ENCODE results near the gene MROH8. TPM values are rescaled to one million over a fixed set of nuclear protein-coding genes. Genes with fewer than 3 reads are reported as not detected.

The MROH8 gene
- total RNA-seq, 1 experiment from 2014 or later: 1.8 TPM

- POLR2A ChIA-PET: interaction anchor here (0.5 to 1.4 kb wide), 3 partner anchors 11 to 233 kb away, joined by 3 to 6 read pairs (median 3); partner anchors contain the start of genes MROH8 and RPN2
- BruUV-seq (replicated peaks): no TSS peak
- in situ Hi-C loops (cut with HindIII; ENCODE audit: low pct_unique_long_range_greater_than_20kb, low sequenced_read_pairs): no loop called here
- Histone ChIP-seq H3K4me3 (ENCODE audit: low read depth in 2 of 2, low read length in 2 of 2) (no peak overlapping the region), H3K36me3 (ENCODE audit: control insufficient read depth, insufficient read depth, low read length) (peaks cover 18% of the 10 kb centered on the region), H3K9me3 (ENCODE audit: control insufficient read depth, insufficient read depth, low read depth, low read length) (no peaks in the 10 kb centered on the region), H3K4me1 (ENCODE audit: control insufficient read depth, insufficient read depth, low read length) (no peaks in the 10 kb centered on the region; the same call in 1 of the 2 replicates), H3K27me3 (ENCODE audit: control insufficient read depth, insufficient read depth, low read length) (no peaks in the 10 kb centered on the region), H3K27ac (ENCODE audit: low read length) (no peak overlapping the region)
- ATAC-seq: no peak
- CTCF ChIA-PET: no interaction called here
- no peak for TF ChIP-seq SIN3A (IDR thresholded peaks at IDR 0.05; ENCODE audit: borderline replicate concordance, insufficient read depth, low read depth, low read length)
- TF ChIP-seq POLR2AphosphoS5 (IDR thresholded peaks at IDR 0.05; ENCODE audit: low read depth, low read length): no peak
- TF ChIP-seq, protein P1, sequence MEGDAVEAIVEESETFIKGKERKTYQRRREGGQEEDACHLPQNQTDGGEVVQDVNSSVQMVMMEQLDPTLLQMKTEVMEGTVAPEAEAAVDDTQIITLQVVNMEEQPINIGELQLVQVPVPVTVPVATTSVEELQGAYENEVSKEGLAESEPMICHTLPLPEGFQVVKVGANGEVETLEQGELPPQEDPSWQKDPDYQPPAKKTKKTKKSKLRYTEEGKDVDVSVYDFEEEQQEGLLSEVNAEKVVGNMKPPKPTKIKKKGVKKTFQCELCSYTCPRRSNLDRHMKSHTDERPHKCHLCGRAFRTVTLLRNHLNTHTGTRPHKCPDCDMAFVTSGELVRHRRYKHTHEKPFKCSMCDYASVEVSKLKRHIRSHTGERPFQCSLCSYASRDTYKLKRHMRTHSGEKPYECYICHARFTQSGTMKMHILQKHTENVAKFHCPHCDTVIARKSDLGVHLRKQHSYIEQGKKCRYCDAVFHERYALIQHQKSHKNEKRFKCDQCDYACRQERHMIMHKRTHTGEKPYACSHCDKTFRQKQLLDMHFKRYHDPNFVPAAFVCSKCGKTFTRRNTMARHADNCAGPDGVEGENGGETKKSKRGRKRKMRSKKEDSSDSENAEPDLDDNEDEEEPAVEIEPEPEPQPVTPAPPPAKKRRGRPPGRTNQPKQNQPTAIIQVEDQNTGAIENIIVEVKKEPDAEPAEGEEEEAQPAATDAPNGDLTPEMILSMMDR (IDR thresholded peaks at IDR 0.05): no peak
- TF ChIP-seq TCF7L2 (IDR thresholded peaks at IDR 0.05; ENCODE audit: low read depth, low read length): no peak
- no peak for TF ChIP-seq REST (IDR thresholded peaks at IDR 0.05; ENCODE audit: insufficient read depth in 1 of 2, low read depth in 2 of 2, low read length in 1 of 2)
- no peak for DNase-seq (ENCODE audit: low read depth, low spot score)
- intact Hi-C loops (cut with micrococcal nuclease; ENCODE audit: unreplicated experiment): no loop called here
Measured at GRCh38 chr20:37189416-37190016, 10.2 kb upstream of the MROH8 start.

DNA sequence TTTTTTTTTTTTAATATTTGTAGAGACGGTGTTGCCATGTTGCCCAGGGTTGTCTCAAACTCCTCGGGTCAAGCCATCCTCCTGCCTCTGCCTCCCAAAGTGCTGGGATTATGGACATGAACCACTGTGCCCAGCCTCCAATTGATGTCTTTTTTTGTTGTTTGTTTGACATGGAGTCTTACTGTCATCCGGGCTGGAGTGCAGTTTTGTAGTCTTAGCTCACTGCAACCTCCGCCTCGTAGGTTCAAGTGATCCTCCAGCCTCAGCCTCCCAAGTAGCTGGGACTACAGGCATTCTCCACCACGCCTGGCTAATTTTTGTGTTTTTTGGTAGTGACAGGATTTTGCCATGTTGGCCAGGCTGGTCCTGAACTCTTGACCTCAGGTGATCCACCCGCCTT, 9.4 kb upstream of the MROH8 start:
- intact Hi-C loops (cut with micrococcal nuclease; ENCODE audit: unreplicated experiment): no loop called here
- no peak for TF ChIP-seq REST (IDR thresholded peaks at IDR 0.05; ENCODE audit: insufficient read depth in 1 of 2, low read depth in 2 of 2, low read length in 1 of 2)
- TF ChIP-seq SIN3A (IDR thresholded peaks at IDR 0.05; ENCODE audit: borderline replicate concordance, insufficient read depth, low read depth, low read length): no peak
- no peak for TF ChIP-seq POLR2AphosphoS5 (IDR thresholded peaks at IDR 0.05; ENCODE audit: low read depth, low read length)
- no peak for DNase-seq (ENCODE audit: low read depth, low spot score)
- no peaks in the 10 kb centered on the region for H3K9me3 ChIP-seq (ENCODE audit: control insufficient read depth, insufficient read depth, low read depth, low read length)
- no peaks in the 10 kb centered on the region for H3K27me3 ChIP-seq (ENCODE audit: control insufficient read depth, insufficient read depth, low read length)
- no TSS peak for BruUV-seq (replicated peaks)
- in situ Hi-C loops (cut with HindIII; ENCODE audit: low pct_unique_long_range_greater_than_20kb, low sequenced_read_pairs): no loop called here
- CTCF ChIA-PET: no interaction called here
- no peak for ATAC-seq
- no peaks in the 10 kb centered on the region; the same call in 1 of the 2 replicates for H3K4me1 ChIP-seq (ENCODE audit: control insufficient read depth, insufficient read depth, low read length)
- POLR2A ChIA-PET: interaction anchor here (0.7 kb wide), 1 partner anchor 232 kb away, joined by 3 read pairs; no protein-coding TSS in a partner anchor
- H3K27ac ChIP-seq (ENCODE audit: low read length): no peak overlapping the region
- H3K4me3 ChIP-seq (ENCODE audit: low read depth in 2 of 2, low read length in 2 of 2): no peak overlapping the region
- peaks cover 18% of the 10 kb centered on the region for H3K36me3 ChIP-seq (ENCODE audit: control insufficient read depth, insufficient read depth, low read length)

Data from Panc1 (cell line).